Measurements from ENCODE around the gene COPG2.

COPG2 gene

DNA sequence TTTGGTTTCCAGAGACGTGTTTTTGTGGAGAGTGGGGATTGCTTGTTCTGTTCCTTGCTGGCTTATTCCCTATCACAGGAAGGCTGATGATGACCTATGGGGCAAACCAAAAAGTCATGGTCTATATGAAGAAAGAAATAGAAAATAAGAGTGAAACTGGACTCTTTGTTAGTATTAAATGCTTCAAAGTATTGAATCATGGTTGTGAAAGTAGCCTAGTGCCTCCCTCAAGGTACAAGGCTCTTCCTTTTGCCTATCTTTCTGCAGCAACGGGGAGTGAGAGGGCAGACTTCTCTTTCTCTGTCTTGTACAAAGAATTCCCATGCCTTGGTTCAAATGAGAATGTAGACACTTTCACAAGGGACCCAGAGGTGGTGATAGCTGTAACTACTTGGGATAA is 167.6 kb downstream of the COPG2 start:
- TF ChIP-seq, protein P1, sequence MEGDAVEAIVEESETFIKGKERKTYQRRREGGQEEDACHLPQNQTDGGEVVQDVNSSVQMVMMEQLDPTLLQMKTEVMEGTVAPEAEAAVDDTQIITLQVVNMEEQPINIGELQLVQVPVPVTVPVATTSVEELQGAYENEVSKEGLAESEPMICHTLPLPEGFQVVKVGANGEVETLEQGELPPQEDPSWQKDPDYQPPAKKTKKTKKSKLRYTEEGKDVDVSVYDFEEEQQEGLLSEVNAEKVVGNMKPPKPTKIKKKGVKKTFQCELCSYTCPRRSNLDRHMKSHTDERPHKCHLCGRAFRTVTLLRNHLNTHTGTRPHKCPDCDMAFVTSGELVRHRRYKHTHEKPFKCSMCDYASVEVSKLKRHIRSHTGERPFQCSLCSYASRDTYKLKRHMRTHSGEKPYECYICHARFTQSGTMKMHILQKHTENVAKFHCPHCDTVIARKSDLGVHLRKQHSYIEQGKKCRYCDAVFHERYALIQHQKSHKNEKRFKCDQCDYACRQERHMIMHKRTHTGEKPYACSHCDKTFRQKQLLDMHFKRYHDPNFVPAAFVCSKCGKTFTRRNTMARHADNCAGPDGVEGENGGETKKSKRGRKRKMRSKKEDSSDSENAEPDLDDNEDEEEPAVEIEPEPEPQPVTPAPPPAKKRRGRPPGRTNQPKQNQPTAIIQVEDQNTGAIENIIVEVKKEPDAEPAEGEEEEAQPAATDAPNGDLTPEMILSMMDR (IDR thresholded peaks at IDR 0.05; ENCODE audit: low read depth, low read length): no peak
- no peak overlapping the region for H3K4me3 ChIP-seq (ENCODE audit: low read depth, low read length)

DNA sequence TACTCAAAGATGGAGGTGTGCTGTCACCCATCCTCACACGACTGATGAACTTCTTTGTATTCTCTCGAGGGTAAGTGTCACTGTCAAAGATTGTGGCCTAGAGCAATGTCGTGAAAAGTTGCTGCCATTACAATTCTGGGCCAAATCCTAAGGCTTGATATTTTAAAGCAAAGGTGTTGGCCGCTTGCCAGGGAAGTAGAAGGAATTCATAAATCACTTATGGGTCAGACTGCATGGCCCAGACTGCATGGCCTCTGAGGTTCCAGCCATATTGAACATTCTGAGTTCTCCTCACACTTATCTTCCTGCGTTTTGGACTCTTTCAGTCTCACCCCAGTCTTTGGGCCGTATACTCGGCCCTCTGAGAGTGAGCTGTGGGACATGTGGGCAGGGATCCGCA is 168.1 kb downstream of the COPG2 start:
- H3K4me3 ChIP-seq (ENCODE audit: low read depth, low read length): no peak overlapping the region
- TF ChIP-seq, protein P1 (IDR thresholded peaks at IDR 0.05; ENCODE audit: low read depth, low read length): no peak

DNA sequence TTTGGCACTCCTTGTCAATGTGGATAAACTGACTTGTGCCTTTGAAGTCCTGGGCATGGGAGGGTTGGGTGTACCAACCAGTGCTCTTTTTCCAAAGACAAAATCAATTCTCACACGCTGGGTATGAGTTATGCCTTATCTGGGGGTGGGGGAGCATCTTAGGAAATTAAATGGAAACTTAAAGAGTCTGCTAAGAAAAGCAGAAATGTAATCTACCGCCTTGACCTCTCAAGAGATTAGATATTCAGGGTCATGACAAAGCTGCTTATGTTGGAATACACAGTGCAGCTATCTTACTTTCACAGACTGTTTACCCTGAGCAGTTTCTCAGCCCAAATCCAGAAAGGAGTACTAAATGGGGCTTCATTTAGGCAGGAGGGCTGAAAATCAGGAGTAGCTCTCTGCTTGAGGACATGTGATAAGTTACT is 174.1 kb downstream of the COPG2 start:
- no peak overlapping the region for H3K4me3 ChIP-seq (ENCODE audit: low read depth, low read length)
- TF ChIP-seq, protein P1 (IDR thresholded peaks at IDR 0.05; ENCODE audit: low read depth, low read length): no peak

DNA sequence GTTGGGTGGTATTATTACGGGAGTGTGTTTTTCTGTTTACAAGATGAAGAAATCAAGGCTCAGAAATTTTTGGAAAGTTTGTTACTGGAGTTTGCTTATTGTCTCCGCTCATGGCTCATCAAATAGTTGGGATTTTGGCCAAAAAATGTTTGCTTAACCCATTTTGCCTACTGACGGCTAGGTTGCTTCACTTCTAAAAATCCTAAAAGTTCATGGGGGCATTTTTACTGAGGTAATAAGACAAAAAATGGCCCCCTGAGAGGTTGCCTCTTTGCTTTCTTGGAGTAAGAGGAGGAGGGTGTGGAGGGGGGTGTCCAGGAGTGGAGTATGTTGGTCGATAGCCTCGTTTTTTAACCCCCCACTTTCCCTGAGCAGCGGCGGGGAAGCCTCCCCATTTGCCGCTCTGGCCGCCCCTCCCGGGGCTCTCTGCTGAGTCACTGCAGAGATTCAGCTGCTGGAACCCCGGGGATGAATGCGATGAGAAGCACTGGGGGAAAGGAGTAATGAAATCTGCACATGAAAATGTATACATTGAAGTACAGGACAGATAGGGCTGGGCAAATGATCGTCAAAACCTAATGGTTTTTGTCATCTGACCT is 175.2 kb downstream of the COPG2 start:
- peak overlapping the region; percentile 60 for H3K4me3 ChIP-seq (ENCODE audit: low read depth, low read length)
- TF ChIP-seq, protein P1 (IDR thresholded peaks at IDR 0.05; ENCODE audit: low read depth, low read length): no peak

DNA sequence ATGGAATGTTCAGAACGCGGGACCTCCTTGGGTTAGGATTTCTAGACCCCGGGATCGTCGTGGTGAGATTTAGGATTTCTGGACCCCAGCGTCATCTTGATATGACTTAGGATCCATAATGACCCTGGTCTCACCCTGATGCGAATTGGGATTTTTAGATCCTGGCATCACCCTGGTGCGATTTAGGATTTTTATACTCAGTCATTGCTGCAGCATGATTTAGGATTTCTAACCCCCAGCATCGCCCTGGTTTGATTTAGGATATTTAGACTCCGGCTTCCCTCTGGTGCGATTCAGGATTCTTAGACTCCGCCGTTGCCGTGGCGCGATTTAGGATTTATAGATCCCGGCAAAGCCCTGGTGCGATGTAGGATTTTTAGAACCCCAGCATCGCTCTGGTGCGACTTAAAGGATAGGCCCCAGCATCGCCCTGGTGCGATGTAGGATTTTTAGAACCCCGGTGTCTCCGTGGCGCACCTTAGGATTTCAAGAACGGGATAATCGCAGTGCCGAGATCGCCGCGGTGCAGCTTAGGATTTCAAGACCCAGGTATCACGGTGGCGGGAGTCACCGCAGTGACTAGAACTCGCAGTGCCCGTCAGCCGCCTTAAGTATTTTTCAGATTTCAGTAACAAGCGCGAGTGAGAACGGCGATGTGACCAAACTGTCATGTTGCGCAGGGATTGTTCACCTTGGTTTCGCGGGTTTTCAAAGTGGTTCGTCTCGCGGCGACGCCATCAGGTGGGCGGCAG is 175.8 kb downstream of the COPG2 start:
- TF ChIP-seq, protein P1 (IDR thresholded peaks at IDR 0.05; ENCODE audit: low read depth, low read length): no peak
- peak overlapping the region; percentile 60 for H3K4me3 ChIP-seq (ENCODE audit: low read depth, low read length)

DNA sequence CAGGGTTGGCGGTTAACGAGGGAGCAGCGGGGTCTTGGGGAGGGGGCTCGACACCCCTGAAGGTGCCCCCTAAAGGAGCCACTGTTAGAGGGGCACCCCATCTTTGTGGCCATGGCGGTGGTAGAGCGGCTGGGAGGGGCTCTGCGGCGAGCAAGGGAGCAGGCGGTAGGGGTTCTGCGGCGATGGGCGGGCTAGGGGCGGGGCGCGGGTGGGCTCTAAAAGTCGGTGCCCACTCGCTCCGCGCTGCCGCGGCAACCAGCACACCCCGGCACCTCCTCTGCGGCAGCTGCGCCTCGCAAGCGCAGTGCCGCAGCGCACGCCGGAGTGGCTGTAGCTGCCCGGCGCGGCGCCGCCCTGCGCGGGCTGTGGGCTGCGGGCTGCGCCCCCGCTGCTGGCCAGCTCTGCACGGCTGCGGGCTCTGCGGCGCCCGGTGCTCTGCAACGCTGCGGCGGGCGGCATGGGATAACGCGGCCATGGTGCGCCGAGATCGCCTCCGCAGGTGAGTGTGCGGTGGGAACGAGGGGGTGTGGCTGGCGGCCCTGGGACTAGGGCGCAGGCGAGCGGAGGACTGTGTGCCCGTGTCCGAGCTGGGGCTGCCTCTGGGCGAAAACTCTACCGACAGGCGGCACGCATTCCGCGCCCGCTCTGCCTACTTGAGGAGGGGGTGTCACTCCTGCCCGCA is 176.6 kb downstream of the COPG2 start, which contains the start of gene MEST:
Gene MEST (plus strand): TSS at position 245 of the 682 bp plus-strand sequence. CDS start 229 bp downstream, at position 474.
- TF ChIP-seq, protein P1 (IDR thresholded peaks at IDR 0.05; ENCODE audit: low read depth, low read length): no peak
- peak within 1 kb of the TSS; percentile 60 for H3K4me3 ChIP-seq (ENCODE audit: low read depth, low read length)

Measured in WI38 (cell line).